Fibroblast of skin of right quadriceps (primary cell): ENCODE data around the gene DKK3.
"Not testable (repeated sequence)": the region's sequence is repeated elsewhere in the genome, so short reads cannot be mapped to it uniquely, and the experiment has no call there.

ENCODE experiments used
- DNase-seq: peaks from one replicate; pipeline ENCODE4 v3.0.0-alpha.2; 2013

Gene DKK3

DNA sequence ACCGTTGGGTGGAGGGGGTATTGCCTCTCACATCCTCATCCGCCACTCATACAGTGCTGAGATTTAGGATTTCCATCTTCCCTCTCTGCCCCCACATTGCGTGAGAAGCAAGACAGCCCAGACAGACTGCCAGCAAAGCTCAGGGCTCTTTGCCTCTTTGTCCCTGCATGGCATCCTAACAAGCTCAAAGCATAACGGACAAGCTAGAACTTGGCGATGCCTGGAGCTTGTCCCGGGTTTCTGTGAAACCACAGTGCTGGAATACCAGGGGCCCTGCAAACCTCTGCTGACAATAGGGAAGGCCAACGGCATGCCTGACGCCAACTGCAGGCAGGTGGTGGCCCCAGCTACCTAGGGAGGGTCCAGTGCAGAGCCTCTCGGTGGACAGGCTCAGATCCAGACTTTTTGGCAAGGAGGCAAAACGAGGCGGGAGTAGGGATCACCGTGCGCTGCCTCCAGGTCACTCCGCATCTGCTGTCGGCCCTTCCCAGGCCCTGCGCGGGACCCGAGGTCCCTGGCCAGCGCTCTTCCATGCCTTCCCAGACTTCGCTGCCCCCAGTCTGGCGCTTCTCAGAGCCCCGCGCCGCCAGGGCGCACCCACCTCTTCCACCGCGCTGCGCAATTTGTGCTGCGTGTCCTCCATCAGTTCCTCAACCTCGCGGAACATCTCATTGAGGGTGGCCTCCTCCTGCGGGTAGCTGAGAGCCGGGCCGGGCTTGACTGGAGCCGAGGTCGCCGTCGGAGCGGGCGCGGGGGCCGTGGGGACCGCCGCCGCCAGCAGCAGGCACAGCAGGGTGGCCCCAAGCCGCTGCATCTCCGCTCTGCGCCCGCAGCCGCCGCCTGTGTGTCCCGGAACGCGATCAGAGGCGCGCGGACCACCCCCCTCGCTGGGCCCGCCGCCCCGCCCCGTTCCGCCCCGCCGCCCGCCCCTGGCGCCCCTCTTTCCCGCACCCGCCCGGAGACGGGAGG is at the start of gene DKK3:
Gene DKK3 (minus strand): TSS at position 858 of the 969 bp plus-strand sequence. CDS start 44 bp downstream, at position 814.
- DNase-seq = no peak

DNA sequence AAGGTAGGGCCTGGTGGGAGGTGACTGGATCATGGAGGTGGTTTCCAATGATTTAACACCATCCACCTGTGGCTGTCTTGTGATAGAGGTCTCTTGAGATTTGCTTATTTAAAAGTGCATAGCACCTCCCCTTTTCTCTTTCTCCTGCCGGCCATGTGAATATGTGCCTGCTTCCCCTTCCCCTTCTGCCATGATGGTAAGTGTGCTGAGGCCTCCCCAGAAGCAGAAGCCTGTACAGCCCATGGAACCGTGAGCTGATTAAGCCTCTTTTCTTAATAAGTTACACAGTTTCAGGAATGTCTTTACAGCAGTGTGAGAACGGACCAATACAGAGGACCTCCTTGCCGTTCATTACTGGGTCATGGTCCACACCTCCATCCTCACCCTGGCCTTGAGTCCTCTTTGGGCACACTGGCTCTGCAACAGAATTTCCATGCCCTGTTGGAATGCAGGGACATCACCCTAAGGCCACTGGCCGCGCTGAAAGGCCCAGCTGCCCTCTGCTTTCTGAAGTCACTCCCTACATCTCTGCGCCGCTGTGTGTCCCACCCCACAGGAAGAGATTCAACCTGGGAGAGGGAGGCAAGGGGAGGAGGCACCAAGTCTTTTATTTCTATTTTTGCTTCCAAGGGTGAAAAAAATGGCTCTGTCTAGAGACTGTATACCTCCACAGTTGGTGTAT is 49.0 kb upstream of the DKK3 start:
- no peak for DNase-seq

DNA sequence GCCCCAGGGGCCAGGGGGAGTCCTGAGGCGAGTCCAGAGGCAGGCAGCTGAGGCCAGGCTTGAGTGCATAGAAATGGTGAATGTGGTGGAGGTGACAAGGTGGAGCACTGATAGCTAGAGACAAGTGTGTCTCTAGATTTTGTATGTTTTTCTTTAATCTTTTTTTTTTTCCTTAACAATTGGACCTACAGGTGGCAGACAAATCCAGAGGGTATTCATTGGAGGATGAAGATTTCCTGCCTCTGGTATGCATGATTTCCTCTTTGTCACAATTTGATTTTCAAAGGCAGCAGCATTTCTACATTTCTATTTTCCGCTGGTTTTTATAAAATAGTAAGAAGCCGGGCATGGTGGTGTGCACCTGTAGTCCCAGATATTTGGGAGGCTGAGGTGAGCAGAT is 47.7 kb upstream of the DKK3 start:
- no peak for DNase-seq

DNA sequence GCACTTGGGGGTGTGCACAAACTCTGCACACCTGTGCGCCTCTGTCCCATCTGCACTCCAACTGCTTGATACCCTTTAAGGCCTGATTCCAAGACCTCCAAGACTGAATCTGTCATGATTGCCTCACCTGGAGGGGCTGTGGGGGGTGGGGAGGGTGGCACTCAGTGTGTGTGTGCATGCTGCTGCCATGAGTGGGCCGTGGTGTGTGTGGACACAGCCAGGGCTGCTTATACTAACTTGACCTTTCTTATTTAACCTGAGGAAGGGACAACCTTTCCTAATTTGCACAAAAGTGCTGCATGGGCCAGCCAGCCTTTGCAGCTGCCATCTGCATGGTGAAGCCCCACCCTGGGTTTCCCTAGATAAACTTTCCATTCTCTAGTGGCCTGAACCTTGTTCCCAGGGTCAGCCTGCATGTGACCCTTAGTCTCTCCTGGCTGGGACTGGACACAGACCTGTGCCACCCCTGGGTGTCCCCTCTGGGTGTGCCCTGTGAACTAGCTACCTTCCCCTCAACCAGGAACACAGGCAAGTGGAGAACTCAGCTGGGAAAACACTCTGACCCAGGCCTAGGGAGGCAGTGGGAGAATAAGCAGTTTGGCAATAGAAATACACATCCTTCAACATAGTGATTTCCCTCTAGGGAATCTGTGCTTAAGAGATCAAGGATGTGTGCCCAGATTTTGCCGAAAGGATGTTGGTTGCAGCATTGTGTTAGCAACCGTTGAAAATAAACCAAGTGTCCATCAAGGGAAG is 45.4 kb upstream of the DKK3 start:
- DNase-seq = peak; percentile 53

DNA sequence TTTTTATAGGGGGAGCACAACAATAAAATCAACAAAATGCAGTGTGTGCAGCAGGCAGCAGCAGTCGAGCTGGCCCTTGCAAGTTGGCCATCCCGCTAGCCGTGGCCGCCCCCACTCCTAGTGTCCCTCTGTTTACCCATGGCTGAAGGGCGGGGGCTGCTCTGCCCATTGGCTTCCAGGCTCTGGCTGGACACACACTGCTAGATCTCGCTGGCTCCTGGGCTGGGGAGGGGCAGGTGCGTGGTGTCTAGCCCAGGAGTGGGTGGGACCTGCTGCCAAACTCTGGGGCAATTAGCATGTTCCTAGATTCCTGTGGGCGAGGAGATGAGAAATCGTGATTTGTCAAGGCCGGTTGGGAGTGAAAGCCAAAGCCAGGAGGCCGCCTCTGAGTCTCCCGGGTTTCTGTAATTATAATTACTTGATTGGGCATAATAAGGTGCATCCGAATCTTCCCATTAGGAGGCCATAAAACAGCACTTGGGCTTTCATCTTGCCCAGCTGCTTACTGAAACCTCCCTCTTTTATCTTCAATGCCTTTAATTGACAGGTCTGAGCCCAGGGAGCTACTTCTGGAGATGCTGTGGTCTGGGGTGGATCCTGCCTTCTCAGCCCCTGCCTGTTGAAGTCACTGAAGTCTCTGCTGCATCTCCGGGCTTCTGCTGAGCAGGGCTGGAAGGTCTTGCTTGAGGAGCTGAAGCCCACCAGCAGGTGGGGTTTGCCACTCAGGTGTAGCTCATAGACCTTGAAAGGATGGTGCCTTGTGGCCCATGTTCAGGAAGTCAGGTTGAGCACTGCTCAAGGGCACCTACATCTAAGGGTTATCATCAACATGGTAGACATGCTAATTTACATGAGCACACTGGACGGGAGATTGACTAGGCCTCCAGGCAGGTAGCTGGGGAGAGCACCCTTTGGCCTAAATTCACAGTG is 44.5 kb upstream of the DKK3 start:
- DNase-seq = no peak

DNA sequence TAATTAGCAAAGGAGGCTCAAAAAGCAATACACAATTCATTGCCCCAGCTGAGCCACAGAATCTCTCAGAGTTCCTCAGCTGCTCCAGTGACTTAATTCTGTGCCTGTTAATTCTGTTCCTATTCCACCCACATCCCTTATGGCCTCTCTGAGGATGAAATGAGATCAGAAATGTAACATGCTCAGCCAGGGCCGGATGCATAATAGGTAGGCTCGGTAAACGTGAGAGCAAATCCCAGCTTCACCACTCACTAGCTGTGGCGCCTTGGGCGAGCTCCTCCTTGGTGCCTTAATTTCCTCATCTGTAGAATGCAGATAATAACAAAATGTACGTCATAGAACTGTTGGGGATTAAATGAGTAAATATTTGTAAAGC is 42.8 kb upstream of the DKK3 start:
- DNase-seq = no peak

DNA sequence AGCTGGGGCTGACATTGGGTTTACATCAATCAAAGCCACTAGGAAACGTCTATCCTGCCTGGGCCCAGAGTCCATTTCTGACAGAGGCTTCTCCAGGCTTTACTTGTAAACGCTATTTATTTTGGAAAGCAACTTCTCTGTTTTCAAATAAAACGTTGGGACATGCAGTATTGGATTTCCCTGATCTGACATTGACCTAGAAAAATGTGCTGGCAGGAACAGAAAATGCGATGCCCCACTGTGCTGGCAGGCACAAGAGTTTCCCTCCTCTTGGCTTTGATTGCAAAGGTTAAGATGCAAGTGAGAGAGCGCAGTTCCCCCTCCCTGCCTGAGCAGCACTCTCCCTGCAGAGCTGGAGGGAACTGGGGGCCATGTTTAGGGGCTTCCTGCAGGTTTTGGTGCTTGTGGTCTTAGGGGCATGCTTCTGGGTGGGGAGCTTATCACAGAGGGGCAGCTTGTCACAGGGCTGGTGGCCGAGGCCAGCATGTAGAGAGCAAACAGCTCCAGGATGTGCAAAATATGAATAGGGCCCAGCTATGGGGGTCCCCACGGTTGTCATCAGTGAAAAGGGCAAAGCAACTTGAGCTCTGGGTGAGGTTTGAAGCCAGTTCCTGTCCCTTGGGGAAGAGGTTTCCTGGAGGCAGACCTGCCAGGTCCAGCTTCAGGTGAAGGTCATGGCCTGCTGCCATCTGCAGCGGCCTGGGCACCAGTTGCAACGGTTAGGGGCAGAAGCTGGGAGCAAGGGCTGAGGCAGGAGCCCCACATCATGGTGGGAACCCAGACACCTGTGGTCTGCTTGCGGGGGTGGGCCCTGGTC is 42.3 kb upstream of the DKK3 start:
- no peak for DNase-seq

DNA sequence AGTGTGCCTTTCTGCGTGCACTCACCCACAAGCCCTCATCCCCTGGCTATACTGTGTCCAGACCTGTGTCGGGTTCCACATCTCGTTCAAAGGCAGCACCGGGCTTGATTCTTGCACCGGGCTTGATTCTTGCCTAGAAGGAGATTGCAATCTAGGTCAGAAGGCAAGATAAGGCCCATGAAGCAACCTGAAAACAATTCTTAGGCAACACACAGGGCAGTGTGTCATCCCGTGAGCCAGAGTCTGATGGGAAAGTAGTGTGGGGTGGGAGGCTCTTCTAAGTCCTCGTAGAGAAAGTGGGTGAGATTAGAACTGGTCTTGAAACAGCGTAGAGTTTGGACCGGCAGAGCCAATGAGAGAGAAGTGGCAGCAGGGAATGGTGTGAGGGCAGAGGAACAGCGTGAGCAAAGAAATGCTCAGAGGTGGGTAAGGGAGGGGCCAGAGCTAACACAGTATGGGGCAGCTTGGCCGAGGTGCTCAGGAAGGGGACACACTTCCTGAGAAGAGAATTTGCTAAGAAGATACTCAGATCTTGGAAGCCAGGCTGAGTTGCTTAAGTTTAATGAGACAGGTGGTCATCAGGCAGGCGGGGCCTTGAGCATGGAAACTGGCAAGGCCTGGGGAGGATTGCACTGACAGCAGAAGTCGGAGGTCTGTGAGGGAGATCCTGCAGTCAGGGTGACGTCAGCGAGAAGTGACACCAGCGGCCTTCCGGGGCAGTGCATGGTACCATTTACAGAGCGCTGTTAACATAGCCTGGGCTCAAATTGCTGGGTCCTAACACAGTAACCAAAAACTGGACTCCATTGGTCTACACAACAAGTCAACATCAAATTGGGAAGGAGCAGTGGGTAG is 40.7 kb upstream of the DKK3 start:
- no peak for DNase-seq

DNA sequence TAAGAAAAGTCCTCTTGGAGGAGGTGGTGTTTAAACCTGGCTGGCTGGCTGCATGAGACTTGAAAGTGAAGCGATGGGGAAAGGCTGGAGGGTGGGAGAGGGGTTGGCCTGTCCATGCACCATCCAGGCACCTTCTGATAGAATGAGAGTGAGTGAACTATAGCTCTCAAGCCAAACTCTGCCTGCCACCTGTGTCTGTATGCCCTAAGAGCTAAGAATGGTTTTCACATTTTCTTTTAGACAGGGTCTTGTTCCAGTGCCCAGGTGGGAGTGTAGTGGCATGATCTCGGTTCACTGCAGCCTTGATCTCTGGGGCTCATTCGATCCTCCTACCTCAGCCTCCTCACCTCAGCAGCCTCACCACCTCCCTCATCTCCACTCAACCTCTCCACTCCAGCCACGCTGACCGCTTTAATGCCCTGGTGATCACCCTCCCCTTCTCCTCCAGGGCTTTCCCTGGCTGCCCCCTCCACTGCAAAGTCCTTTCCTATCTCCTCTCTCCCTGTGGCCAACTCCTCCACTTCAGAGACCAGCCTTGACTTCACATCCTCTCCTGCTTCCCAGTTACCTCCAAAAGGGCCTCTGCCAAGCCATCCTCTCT is 38.3 kb upstream of the DKK3 start:
- DNase-seq = no peak

DNA sequence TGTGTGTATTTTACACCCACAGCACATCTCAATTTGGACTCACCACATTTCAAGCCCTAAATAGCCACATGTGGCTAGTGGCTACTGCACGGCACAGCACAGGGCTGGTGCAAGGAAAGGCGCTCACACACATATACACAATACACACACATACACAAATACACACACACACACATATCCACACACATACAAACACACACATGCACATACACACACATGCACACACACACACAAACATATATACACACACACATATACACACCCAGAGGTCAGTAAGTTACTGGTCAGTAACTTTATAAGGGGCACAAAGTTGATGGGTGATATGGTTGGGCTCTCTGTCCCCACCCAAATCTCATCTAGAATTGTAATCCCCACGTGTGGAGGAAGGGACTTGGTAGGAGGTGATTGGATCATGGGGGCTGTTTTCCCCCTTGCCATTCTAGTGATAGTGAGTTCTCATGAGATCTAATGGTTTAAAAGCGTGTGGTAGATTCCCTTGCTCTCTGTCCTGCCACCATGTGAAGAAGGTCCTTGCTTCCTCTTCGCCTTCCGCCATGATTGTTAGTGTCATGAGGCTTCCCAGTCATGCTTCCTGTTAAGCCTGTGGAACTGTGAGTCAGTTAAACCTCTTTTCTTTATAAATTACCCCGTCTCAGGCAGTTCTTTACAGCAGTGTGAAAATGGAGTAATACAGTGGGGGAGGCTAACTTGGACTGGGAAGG is 37.6 kb upstream of the DKK3 start:
- DNase-seq = no peak

DNA sequence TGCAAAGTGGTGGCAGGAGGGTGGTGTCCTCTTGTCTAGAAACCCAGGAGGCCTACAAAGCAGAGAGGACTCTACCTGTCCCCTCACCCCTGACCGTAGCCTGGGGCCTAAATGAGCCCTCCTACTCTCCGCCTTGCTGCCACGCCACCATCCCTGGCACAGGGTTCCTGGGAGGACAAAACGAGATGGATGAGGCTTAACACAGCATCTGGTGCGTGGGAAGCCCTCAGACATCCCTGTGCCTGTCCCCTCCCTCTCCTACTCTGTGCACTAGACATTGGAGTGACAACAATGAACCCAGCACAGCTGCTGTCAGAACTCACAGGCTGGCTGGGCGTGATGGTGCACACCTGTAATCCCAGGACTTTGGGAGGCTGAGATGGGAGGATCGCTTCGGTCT is 36.4 kb upstream of the DKK3 start:
- no peak for DNase-seq

DNA sequence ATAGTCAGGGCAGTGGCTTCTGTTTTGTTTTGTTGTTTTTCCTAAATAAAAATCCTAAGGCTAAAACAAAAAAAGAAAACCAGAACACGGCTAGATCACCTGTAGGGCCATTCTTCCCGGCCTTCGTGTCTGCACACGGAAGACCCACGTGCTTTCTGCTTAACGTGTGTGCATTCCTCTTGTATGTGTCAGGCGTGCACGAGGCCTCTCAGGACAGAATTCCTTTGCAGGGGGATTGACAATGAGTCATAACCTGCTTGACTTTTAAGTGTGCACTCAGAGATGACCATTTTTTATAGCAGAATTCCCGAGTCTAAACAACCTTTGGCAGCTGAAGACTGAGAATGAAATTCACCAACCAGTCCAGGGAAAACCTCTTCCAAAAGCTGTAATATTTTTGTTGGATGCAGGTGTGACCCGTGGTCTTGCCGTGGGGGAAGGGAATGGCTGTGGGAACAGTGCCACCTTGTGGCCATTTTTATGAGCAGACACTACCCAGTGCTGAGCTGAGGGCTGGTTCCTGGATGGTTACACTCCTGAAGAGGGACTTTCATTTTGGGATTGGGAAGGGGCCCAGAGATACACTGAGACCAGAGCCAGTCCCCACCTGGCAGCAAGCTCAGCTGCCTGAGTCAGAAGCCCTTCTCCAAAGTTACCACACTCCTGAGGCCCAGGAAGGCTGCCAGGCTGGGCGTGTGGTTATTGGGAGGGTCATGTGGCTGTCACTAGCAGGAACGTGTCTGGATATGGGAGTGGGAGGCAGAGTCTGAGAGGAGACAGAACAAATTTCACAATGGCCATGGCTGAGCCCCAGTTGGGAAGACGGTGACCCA is 35.7 kb upstream of the DKK3 start:
- peak; percentile 98 for DNase-seq

DNA sequence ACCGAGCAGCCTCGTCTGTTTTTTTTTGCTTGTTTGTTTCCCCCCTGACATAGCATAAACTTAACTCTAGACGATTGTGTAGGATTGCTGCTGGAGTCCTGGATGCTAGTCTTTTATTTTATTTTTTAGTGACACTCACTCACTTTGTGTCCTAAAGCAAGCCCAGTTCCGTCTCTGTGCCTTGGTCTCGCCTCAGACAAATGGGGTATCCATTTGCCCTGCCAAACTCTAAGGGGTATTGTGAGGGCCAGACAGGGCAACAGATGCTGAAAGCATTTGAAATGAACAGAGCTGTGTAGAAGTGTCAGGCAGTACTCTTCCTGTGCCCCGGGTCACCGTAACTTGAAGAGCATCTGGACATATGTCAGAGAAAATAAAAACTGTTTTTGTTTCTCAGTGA is 34.8 kb upstream of the DKK3 start:
- no peak for DNase-seq

DNA sequence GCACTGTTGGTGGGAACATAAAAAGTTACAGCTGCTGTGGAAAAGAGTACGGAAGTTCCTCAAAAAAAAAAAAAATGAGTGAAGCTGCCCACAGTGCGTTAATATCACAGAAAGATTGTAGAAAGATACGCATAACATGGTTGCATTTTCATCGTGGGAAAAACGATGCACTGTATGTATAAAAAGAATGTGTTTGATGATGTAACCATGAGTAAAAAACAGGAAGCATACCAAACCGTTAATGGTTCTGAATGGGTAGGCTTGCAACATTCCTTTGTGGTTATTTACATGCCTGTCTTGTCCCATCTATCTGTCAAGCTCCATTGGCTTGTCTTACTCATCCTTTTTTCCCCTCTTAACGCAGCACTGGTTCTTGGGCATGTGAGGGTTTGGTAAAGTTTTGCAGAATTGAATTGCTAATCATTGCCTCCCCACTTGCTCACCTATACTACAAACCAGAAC is 33.8 kb upstream of the DKK3 start:
- DNase-seq = peak; percentile 98

DNA sequence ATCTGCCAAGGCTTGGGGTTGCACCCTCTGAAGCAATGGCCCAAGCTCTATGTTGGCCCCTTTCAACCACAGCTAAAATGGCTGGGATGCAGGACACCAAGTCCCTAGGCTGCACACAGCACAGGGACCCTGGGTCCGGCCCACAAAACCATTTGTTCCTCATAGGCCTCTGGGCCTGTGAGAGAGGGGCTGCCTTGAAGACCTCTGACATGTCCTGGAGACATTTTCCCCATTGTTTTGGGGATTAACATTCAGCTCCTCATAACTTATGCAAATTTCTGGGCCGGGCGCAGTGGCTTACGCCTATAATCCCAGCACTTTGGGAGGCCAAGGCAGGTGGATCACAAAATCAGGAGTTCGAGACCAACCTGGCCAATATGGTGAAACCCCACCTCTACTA is 32.3 kb upstream of the DKK3 start:
- not testable (repeated sequence) for DNase-seq

DNA sequence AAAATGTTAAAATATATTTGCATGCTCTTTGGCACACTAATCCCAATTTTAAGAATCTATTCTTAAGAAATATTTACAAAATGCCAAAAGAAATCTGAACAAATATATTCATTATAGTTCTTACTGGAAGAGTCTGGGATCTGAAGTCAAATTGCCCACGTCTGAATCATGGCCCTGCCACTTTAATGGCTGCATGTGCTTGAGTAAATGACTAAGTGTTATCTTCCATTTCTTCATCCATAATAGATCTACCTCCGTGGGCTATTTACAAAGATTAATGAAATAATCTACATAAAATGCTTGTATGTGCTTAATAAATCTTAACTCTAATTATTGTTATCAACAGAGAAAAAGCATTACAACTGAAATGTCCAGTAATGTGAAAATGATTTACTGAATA is 24.5 kb upstream of the DKK3 start:
- no peak for DNase-seq

DNA sequence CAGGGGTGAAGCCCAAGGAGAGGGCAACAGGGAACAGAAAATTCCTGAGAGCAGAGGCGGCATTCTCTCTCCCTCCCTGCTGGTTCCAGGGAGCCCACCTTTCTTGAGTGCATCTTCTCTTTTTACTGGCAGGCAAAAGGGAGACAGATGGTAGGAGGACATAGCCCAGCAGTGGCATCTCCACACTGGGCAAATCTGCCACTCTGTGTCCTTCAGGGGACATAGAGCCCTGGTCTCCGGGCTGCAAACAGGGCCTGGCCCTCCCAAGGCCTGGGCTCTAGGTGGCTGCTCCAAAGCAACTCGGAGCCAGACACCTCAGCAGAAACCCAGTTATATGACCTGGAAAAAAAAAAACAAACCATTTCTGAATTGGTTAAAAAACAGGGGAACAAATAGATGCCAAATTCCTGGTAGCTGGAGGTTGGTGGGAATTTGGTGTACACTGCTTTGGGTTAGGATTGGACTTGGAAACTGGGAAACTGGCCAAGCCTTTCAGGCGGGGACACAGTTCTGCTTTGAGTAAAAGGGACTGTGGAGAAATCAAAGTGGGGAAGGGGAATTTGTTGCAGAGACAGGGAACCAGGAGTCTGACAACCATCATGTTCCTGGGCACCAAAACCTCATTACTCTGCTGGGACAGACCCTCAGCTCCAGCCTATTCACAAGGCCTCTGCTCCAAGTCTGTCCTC is 23.6 kb upstream of the DKK3 start:
- no peak for DNase-seq
